Heart left ventricle (tissue), 16 donors: ENCODE measurements around the gene SCFD2. TPM values are rescaled to one million over a fixed set of nuclear protein-coding genes. Genes with fewer than 3 reads are reported as not detected.
A peak's percentile ranks its signal among the peaks of the same experiment; 100 is the strongest.

Experiments used
- ATAC-seq, 4 donors: fragments of 200-7000 bp; cut with Tn5 transposase; one replicate each; pipeline ENCODE4 v1.9.1; 2020 to 2022; ENCODE audit warnings: moderate library complexity in 4 of 4, mild to moderate bottlenecking in 3 of 4, moderate number of reproducible peaks in 1 of 4
- DNase-seq, 5 donors: peaks; one replicate each; pipeline ENCODE4 v3.0.0-alpha.2; 2020
- H3K27ac ChIP-seq, 12 donors: fragments of 200-600 bp; sonication (generic) in 4 of 12; one replicate each; pipeline versions ENCODE4 v1.5.0 to v1.8.0; 2016 to 2022; ENCODE audit warnings: mild to moderate bottlenecking in 2 of 12
- H3K27me3 ChIP-seq, 9 donors: fragments of 200-600 bp; sonication (generic) in 2 of 9; one replicate each; pipeline versions ENCODE4 v1.5.1 to v1.8.0; 2016 to 2022; ENCODE audit warnings: mild to moderate bottlenecking in 3 of 9
- H3K36me3 ChIP-seq, 9 donors: fragments of 200-600 bp; sonication (generic) in 2 of 9; one replicate each; pipeline versions ENCODE4 v1.5.0 to v1.8.0; 2018 to 2022; ENCODE audit warnings: mild to moderate bottlenecking in 2 of 9
- H3K4me1 ChIP-seq, 12 donors: fragments of 200-600 bp; sonication (generic) in 4 of 12; one replicate each; pipeline versions ENCODE4 v1.5.0 to v1.8.0; 2016 to 2022; ENCODE audit warnings: mild to moderate bottlenecking in 3 of 12
- H3K4me3 ChIP-seq, 12 donors: fragments of 200-600 bp; sonication (generic) in 4 of 12; one replicate each; pipeline versions ENCODE4 v1.5.0 to v1.8.0; 2017 to 2022; ENCODE audit warnings: mild to moderate bottlenecking in 9 of 12, moderate library complexity in 4 of 12
- H3K9me3 ChIP-seq, 12 donors: fragments of 200-600 bp; sonication (generic) in 4 of 12; one replicate each; pipeline versions ENCODE4 v1.5.0 to v1.8.0; 2016 to 2022; ENCODE audit warnings: mild to moderate bottlenecking in 1 of 12
- POLR2A ChIP-seq, 2 donors: fragments of 450-650 bp; IDR thresholded peaks; one replicate each; pipeline ENCODE4 v1.6.1; 2017; ENCODE audit warnings: antibody characterized with exemption in 2 of 2, mild to moderate bottlenecking in 2 of 2, moderate library complexity in 2 of 2
- WGBS, 4 donors: extraction: QIAGEN DNeasy Blood & Tissue Kit in 2 of 4; methylation state at CpG; one replicate each; pipeline versions ENCODE4 v1.1.5 to v1.1.7; 2013 to 2018; 5-methylcytosine and 5-hydroxymethylcytosine counted together
- intact Hi-C, 10 donors: fragments of 100-400 bp; cut with DNase I; formaldehyde crosslinking; loops; one replicate each; pipeline versions ENCODE4 v1.11.1 to v1.14.2; 2022
- polyA plus RNA-seq, 2 donors: library from polyadenylated mRNA; stranded (reverse); fragments of 200-250 nt; gene quantifications; one replicate each; pipeline ENCODE4 v1.2.3, GENCODE V29; 2013
- total RNA-seq, 9 donors: library from RNA; depleted of rRNA in 2 of 9; stranded (reverse); fragments of >200 nt in 2 of 9; fragmentation: NEBNext Ultra II Directional in 3 of 9; extraction: Animal tissue kit (Norgen Biotek cat#: 25700) in 3 of 9; gene quantifications; one replicate each; pipeline versions ENCODE4 v1.1.0 to v1.2.4, GENCODE V29; 2016 to 2023
- TF ChIP-seq, protein P1 (sequence below), 12 donors: fragments of 200-600 bp; sonication (generic) in 4 of 12; IDR thresholded peaks; one replicate each; pipeline versions ENCODE4 v1.5.0 to v1.8.0; 2018 to 2022; ENCODE audit warnings: antibody characterized with exemption in 12 of 12, mild to moderate bottlenecking in 5 of 12
- donor health status: ischemic (EF 13 %, LVEDD 7.1; RV severe dilation, severe dysfunction).
- donor health status: healthy with polysubstance abuse.
- donor health status: DM: no; HTN: yes; CAD: no.
- donor health status: DM: no; HTN: no; CAD: no.
- donor health status: ischemic (EF 25% LVEDD 6.9; RV normal size, moderate dysfunction).
- donor health status: ischemic (EF 25% LVEDD 5.7; RV mildly dilated, moderate dysfunction).
- donor health status: healthy.
- donor health status: DM: yes; HTN: yes; CAD: no.
- donor health status: ischemic (EF 35%, LVEDD 5.7; RV mildly dilated, moderate dysfunction).
- donor health status: nonischemic (EF 11% LVEDD 7.7; RV severe dilation, severe dysfunction).
- donor health status: DM: yes; HTN: yes; CAD: no.
- donor health status: PGD.
- donor health status: ischemic (EF 29% LVEDD 5.4; RV normal size, mild dysfunction).
- donor health status: nonischemic (EF 23%, LVEDD 6.1; RV moderate dilation, normal function).

The SCFD2 gene
- total and polyA plus RNA-seq, 11 donors: 3.7 to 14.0 (median 9.8) TPM

- ATAC-seq: no peak
- 49 to 64% (median 57%) methylated on average over 6 of the region's 6 CpGs for WGBS, 4 donors
- Histone ChIP-seq H3K4me1 (peaks cover 0 to 60% (median 31%) of the 10 kb centered on the region in 12 donors), H3K9me3 (peaks cover 0 to 3% (median 0%) of the 10 kb centered on the region in 12 donors), H3K27ac (peak overlapping the region in 7 of 12 donors; percentile 1 to 90 (median 79)), H3K27me3 (peaks cover 0 to 15% (median 0%) of the 10 kb centered on the region in 9 donors), H3K36me3 (peaks cover 0 to 23% (median 4%) of the 10 kb centered on the region in 9 donors), H3K4me3 (peak overlapping the region in 11 of 12 donors; percentile 64 to 91 (median 75))
- no peak for DNase-seq
- TF ChIP-seq, protein P1, sequence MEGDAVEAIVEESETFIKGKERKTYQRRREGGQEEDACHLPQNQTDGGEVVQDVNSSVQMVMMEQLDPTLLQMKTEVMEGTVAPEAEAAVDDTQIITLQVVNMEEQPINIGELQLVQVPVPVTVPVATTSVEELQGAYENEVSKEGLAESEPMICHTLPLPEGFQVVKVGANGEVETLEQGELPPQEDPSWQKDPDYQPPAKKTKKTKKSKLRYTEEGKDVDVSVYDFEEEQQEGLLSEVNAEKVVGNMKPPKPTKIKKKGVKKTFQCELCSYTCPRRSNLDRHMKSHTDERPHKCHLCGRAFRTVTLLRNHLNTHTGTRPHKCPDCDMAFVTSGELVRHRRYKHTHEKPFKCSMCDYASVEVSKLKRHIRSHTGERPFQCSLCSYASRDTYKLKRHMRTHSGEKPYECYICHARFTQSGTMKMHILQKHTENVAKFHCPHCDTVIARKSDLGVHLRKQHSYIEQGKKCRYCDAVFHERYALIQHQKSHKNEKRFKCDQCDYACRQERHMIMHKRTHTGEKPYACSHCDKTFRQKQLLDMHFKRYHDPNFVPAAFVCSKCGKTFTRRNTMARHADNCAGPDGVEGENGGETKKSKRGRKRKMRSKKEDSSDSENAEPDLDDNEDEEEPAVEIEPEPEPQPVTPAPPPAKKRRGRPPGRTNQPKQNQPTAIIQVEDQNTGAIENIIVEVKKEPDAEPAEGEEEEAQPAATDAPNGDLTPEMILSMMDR (IDR thresholded peaks at IDR 0.05): no peak
- TF ChIP-seq POLR2A (IDR thresholded peaks at IDR 0.05): no peak
- intact Hi-C loops: loop anchor here in 9 of 10 donors (2.0 to 10.0 kb wide), 12 partner anchors 91 to 489 kb away; no protein-coding TSS in a partner anchor
Observed at GRCh38 chr4:52863324-52863723, 502.5 kb downstream of the SCFD2 start.

DNA sequence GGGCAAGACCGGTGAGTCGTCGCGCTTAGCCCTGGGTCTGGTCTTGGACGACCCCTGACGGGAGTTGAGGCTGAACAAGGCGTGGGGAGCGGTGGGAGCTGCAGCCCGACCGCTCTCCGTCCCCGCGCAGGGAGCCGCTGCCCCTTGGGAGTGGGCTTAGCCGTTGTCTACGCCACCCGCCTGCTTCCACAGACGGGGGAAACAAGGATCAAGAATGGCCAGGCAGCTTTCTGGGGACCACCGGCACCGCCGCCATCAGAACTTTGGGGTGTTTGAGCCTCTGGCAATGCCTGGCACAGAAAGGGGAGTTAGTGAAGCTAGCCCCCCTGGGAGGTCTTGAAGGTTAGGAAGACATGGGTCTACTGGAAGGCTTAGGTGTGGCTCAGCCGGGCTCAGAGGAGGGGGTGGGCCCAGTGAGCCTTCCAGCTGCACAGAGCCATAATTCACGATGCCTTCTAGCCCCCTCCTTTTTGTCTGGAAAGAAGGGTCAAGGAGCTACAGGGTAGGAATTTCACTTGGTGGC, 503.2 kb downstream of the SCFD2 start:
- peak overlapping the region; percentile 64 to 91 (median 74) for H3K4me3 ChIP-seq
- intact Hi-C loops: loop anchor here in 9 of 10 donors (2.0 to 10.0 kb wide), 12 partner anchors 92 to 488 kb away; no protein-coding TSS in a partner anchor
- no peak for TF ChIP-seq POLR2A (IDR thresholded peaks at IDR 0.05)
- TF ChIP-seq, protein P1 (IDR thresholded peaks at IDR 0.05): no peak
- 4 to 9% (median 8%) methylated on average over 13 to 23 of the region's 23 CpGs for WGBS, 4 donors
- DNase-seq (peak in 1 of 5 donors; percentile 14), ATAC-seq (peak in 2 of 4 donors; percentile 7 to 9)
- H3K36me3 ChIP-seq: peaks cover 0 to 23% (median 4%) of the 10 kb centered on the region in 9 donors
- peaks cover 0 to 54% (median 28%) of the 10 kb centered on the region in 12 donors for H3K4me1 ChIP-seq
- H3K27ac ChIP-seq: peak overlapping the region; percentile 17 to 90 (median 74)
- H3K9me3 ChIP-seq: peaks cover 0 to 9% (median 3%) of the 10 kb centered on the region in 12 donors
- peaks cover 0 to 15% (median 0%) of the 10 kb centered on the region in 9 donors for H3K27me3 ChIP-seq

GRCh38 chr4:52861879-52862616, 503.8 kb downstream of the SCFD2 start, which contains the start of gene RASL11B:
Gene RASL11B (plus strand): TSS chr4:52862317. CDS start chr4:52862508, 191 bp downstream.
- H3K27ac ChIP-seq: peak within 1 kb of the TSS; percentile 17 to 90 (median 74)
- H3K36me3 ChIP-seq: peaks cover 0 to 21% (median 4%) of the 10 kb centered on the region in 9 donors
- intact Hi-C loops: loop anchor here in 9 of 10 donors (2.0 to 10.0 kb wide), 12 partner anchors 93 to 487 kb away; no protein-coding TSS in a partner anchor
- peak; percentile 86 to 92 (median 91) for DNase-seq
- peaks cover 0 to 48% (median 27%) of the 10 kb centered on the region in 12 donors for H3K4me1 ChIP-seq
- WGBS, 4 donors: 0 to 1% (median 1%) methylated on average over 40 to 94 of the region's 94 CpGs
- TF ChIP-seq, protein P1 (IDR thresholded peaks at IDR 0.05): peak in 7 of 12 donors; percentile 33 to 52 (median 40)
- TF ChIP-seq POLR2A (IDR thresholded peaks at IDR 0.05): peak; percentile 52 to 96
- ATAC-seq: peak; percentile 92 to 98 (median 98)
- H3K27me3 ChIP-seq: peaks cover 0 to 15% (median 0%) of the 10 kb centered on the region in 9 donors
- peaks cover 0 to 10% (median 3%) of the 10 kb centered on the region in 12 donors for H3K9me3 ChIP-seq
- H3K4me3 ChIP-seq: peak within 1 kb of the TSS; percentile 64 to 91 (median 74)
